ENCODE results near the gene RCSD1. TPM values are rescaled to one million over a fixed set of nuclear protein-coding genes. Genes with fewer than 3 reads are reported as not detected.

The RCSD1 gene
- total and polyA plus RNA-seq, 8 donors, result 12.2 to 21.9 (median 21.3) TPM

DNA sequence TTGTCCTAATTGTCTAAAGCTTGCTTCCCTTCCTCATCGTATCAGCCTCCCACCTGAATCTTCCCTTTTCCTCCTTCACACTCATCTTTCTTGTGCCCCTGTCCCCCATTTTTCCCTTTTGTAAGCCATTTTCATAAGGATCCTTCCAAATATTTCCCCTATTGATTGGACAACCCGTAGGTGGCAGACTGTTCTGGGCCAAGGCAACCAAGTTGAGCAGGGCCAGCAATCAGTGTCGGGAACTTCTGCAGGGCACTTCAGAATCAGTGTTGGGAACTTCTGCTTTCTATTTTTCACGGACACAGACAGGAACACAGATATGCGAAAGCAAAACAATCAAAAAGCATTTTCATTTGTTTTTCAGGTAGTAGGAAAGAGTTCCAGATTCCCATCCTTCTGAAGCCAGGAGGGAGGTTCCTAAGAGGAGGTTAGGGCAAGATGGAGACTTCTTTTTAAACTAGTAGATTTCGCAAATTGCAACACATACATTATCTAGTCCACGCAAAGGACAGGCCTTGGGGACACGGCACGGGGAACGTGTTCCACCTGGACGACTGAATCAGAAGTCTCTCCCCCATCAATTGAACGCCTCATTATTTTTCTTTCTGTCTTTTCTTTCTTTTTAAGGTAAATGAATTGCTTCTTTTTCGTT, 91.1 kb downstream of the RCSD1 start:
- H3K27ac ChIP-seq, result peak overlapping the region; percentile 86 to 92
- ATAC-seq (peak; percentile 58), DNase-seq (peak in 2 of 4 donors; percentile 30 to 72)
- no peaks in the 10 kb centered on the region for H3K9me3 ChIP-seq
- H3K4me1 ChIP-seq, result peaks cover 0 to 54% of the 10 kb centered on the region in 2 donors
- TF ChIP-seq CTCF (IDR thresholded peaks at IDR 0.05), result no peak
- H3K27me3 ChIP-seq, result no peaks in the 10 kb centered on the region
- H3K4me3 ChIP-seq, result peak overlapping the region; percentile 97 to 98
- H3K36me3 ChIP-seq, result no peaks in the 10 kb centered on the region
- intact Hi-C loops (cut with DNase I), result no loop called here

DNA sequence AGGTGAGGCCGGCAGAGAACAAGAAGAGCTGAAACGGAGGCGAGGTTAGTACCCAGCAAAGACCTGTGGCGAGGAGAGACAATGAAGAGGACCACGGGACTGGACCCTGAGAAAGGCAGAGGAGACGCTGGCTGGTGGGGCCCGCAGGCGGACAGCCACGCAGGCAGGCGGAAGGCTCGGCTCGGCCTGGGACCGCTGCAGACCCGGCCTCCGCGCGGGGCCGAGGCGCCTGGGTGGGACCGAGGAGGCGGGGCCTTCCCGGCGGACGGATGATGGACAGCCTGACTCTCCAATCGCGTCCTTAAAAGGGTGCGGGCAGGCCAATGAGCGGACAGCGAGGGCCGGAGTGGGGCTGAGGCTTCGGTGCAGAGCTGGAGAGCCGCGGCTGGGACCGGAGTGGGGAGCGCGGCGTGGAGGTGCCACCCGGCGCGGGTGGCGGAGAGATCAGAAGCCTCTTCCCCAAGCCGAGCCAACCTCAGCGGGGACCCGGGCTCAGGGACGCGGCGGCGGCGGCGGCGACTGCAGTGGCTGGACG, 91.7 kb downstream of the RCSD1 start, which contains the start of gene MPZL1:
Gene MPZL1, plus strand, starts transcription at position 366 of the 535 bp plus-strand sequence. CDS start 170 bp downstream, outside the sequence.
- intact Hi-C loops (cut with DNase I), result no loop called here
- peak; percentile 97 for ATAC-seq
- no peak for TF ChIP-seq CTCF (IDR thresholded peaks at IDR 0.05)

GRCh38 chr1:167722152-167722869, 92.3 kb downstream of the RCSD1 start:
- intact Hi-C loops (cut with DNase I), result no loop called here
- ATAC-seq, result peak; percentile 65
- Histone ChIP-seq H3K4me3 (peak overlapping the region; percentile 97 to 98), H3K4me1 (peaks cover under 1 to 48% of the 10 kb centered on the region in 2 donors), H3K27ac (peak overlapping the region; percentile 86 to 92), H3K27me3 (no peaks in the 10 kb centered on the region), H3K9me3 (no peaks in the 10 kb centered on the region), H3K36me3 (no peaks in the 10 kb centered on the region)
- no peak for TF ChIP-seq CTCF (IDR thresholded peaks at IDR 0.05)
- DNase-seq, result peak in 3 of 4 donors; percentile 42 to 59 (median 56)

More for the DNA sequence above, 91.7 kb downstream of the RCSD1 start, which contains the start of gene MPZL1:
- peaks cover 0 to 53% of the 10 kb centered on the region in 2 donors for H3K4me1 ChIP-seq
- peak; percentile 95 to 97 (median 96) for DNase-seq
- H3K27me3 ChIP-seq, result no peaks in the 10 kb centered on the region
- H3K9me3 ChIP-seq, result no peaks in the 10 kb centered on the region
- H3K4me3 ChIP-seq, result peak within 1 kb of the TSS; percentile 97 to 98
- no peaks in the 10 kb centered on the region for H3K36me3 ChIP-seq
- H3K27ac ChIP-seq, result peak within 1 kb of the TSS; percentile 86 to 92

GRCh38 chr1:167722870-167723251, 92.8 kb downstream of the RCSD1 start:
- H3K9me3 ChIP-seq, result no peaks in the 10 kb centered on the region
- no peak for DNase-seq
- no peaks in the 10 kb centered on the region for H3K36me3 ChIP-seq
- peak overlapping the region; percentile 97 to 98 for H3K4me3 ChIP-seq
- no peak for ATAC-seq
- intact Hi-C loops (cut with DNase I), result no loop called here
- H3K27ac ChIP-seq, result peak overlapping the region; percentile 86 to 92
- H3K27me3 ChIP-seq, result no peaks in the 10 kb centered on the region
- H3K4me1 ChIP-seq, result peaks cover 2 to 48% of the 10 kb centered on the region in 2 donors
- TF ChIP-seq CTCF (IDR thresholded peaks at IDR 0.05), result no peak
